RWPE1 (cell line): ENCODE data around the gene SRPX.

Experiments
- CTCF ChIA-PET: fragments of 350-600 bp; sonication (Branson Sonifier 250); formaldehyde crosslinking; extraction: SDS; loops from one replicate; lab custom pipeline; 2021; lab: Yijun Ruan, JAX
- POLR2A ChIA-PET: fragments of 400-600 bp; formaldehyde crosslinking; extraction: SDS; loops from one replicate; lab custom pipeline; 2020; ENCODE audit warnings: antibody characterized with exemption; ENCODE audit not compliant: low non-redundant PET; lab: Yijun Ruan, JAX
- DNase-seq: peaks from one replicate; pipeline ENCODE4 v3.0.0; 2012; ENCODE audit warnings: low spot score
- H3K27ac ChIP-seq: fragments of 450-650 bp; 2 replicates; pipeline ENCODE4 v1.5.1; 2017
- CTCF ChIP-seq: fragments of 450-650 bp; conservative IDR thresholded peaks from 2 replicates; pipeline ENCODE4 v1.5.1; 2017; ENCODE audit warnings: low read depth, mild to moderate bottlenecking

SRPX gene

GRCh38 chrX:38220415-38221390 is at the start of gene SRPX:
Gene SRPX, minus strand, starts transcription at chrX:38220871. Its CDS starts 79 bp downstream, at chrX:38220792.
- H3K27ac ChIP-seq: no peak within 1 kb of the TSS
- ChIA-PET CTCF (interaction anchor here (1.2 kb wide), 2 partner anchors 74 to 91 kb away, joined by 3 to 6 read pairs; no protein-coding TSS in a partner anchor), POLR2A (no interaction called here)
- peak; percentile 8 for DNase-seq
- TF ChIP-seq CTCF: no peak

- CTCF ChIA-PET: interaction anchor here (0.5 kb wide), 1 partner anchor 232 kb away, joined by 4 read pairs; no protein-coding TSS in a partner anchor
- POLR2A ChIA-PET: no interaction called here
- no peak for DNase-seq
- TF ChIP-seq CTCF: no peak
- H3K27ac ChIP-seq: no peak overlapping the region
Measured at GRCh38 chrX:38268011-38268410, 47.3 kb upstream of the SRPX start.

- ChIA-PET POLR2A (no interaction called here), CTCF (interaction anchor here (0.5 kb wide), 1 partner anchor 318 kb away, joined by 4 read pairs; no protein-coding TSS in a partner anchor)
- no peak for TF ChIP-seq CTCF
- H3K27ac ChIP-seq: no peak overlapping the region
- no peak for DNase-seq
Measured at GRCh38 chrX:38262715-38263620, 42.3 kb upstream of the SRPX start.

- POLR2A ChIA-PET: no interaction called here
- peak; percentile 34 for DNase-seq
- CTCF ChIA-PET: interaction anchor here (0.5 to 0.6 kb wide), 2 partner anchors 34 to 321 kb away, joined by 3 read pairs; no protein-coding TSS in a partner anchor
Measured at GRCh38 chrX:38260231-38260630, 39.6 kb upstream of the SRPX start.

GRCh38 chrX:38256019-38256418 is 35.3 kb upstream of the SRPX start:
- POLR2A ChIA-PET: no interaction called here
- no peak for TF ChIP-seq CTCF
- no peak overlapping the region for H3K27ac ChIP-seq
- CTCF ChIA-PET: interaction anchor here (0.6 kb wide), 1 partner anchor 105 kb away, joined by 3 read pairs; no protein-coding TSS in a partner anchor
- DNase-seq: no peak

More at GRCh38 chrX:38260231-38260630, 39.6 kb upstream of the SRPX start:
- H3K27ac ChIP-seq: no peak overlapping the region
- TF ChIP-seq CTCF: no peak; the same call in 1 of the 2 replicates

GRCh38 chrX:38249965-38250364 is 29.3 kb upstream of the SRPX start:
- CTCF ChIA-PET: no interaction called here
- TF ChIP-seq CTCF: no peak

More at GRCh38 chrX:38249965-38250364, 29.3 kb upstream of the SRPX start:
- POLR2A ChIA-PET: no interaction called here
- no peak for DNase-seq
- H3K27ac ChIP-seq: no peak overlapping the region
